ENCODE results near the gene JMJD7. TPM values are rescaled to one million over a fixed set of nuclear protein-coding genes. Genes with fewer than 3 reads are reported as not detected.

Gene JMJD7
- total and polyA plus RNA-seq, 2 donors (not counting 1 experiment from before 2014, with no cell fraction given): 33.4 to 43.9 TPM

DNA sequence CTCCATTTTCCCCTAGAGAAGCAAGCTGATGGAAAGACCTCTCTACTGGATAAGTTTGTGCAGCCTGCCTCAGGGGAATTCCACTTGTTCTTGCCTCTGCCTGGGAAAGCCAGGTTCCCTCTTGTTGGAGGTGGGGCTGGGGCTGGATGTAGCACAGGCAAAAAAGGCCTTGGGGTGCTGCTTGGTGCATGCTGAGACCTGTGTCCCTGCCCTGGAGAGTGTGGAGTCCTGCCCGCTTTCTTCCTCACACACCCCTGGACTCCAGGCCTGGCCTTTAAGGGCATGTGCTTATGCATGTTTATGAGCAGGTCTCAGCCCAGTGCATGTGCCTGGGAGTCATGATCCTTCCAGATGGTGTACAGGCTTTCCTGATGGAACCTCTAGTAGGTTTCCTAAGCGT, 23.5 kb upstream of the JMJD7 start:
- no peaks in the 10 kb centered on the region for H3K27me3 Mint-ChIP-seq
- WGBS (ENCODE audit: insufficient coverage): 100% methylated on average over 2 of the region's 2 CpGs
- Histone ChIP-seq H3K27me3 (replicated peaks in 1 of 4; ENCODE audit: control extremely low read depth in 1 of 4, control insufficient read depth in 3 of 4, insufficient read depth in 4 of 4, low read length in 3 of 4) (no peaks in the 10 kb centered on the region), H2AFZ (ENCODE audit: insufficient read depth, low read depth, low read length, poor library complexity, severe bottlenecking) (no peak overlapping the region), H3K4me2 (replicated peaks; ENCODE audit: low read depth, low read length, poor library complexity, severe bottlenecking) (no peak overlapping the region), H3K79me2 (ENCODE audit: control insufficient read depth, insufficient read depth, low read length) (no peaks in the 10 kb centered on the region), H3K9me3 (ENCODE audit: control extremely low read depth in 1 of 3, control insufficient read depth in 2 of 3, insufficient read depth in 1 of 3, low read length in 2 of 3) (no peaks in the 10 kb centered on the region), H3K27ac (ENCODE audit: low read length in 2 of 2) (no peak overlapping the region), H3K4me1 (ENCODE audit: control insufficient read depth in 2 of 2, insufficient read depth in 2 of 2, low read length in 2 of 2) (peaks cover 0 to 1% of the 10 kb centered on the region in 2 donors), H4K20me1 (ENCODE audit: control insufficient read depth, insufficient read depth, low read length, poor library complexity, severe bottlenecking) (no peaks in the 10 kb centered on the region), H3K4me3 (ENCODE audit: control extremely low read depth in 1 of 5, extremely low read depth in 1 of 5, insufficient read depth in 1 of 5, low read depth in 2 of 5, low read length in 4 of 5) (no peak overlapping the region), H3K36me3 (replicated peaks in 1 of 2; ENCODE audit: control extremely low read depth in 1 of 2, control insufficient read depth in 1 of 2, extremely low read depth in 1 of 2, insufficient read depth in 2 of 2, low read length in 1 of 2) (peaks cover 0 to 15% of the 10 kb centered on the region in 2 experiments), H3K9ac (ENCODE audit: low read length) (no peak overlapping the region)
- DNase-seq (no peak), ATAC-seq (ENCODE audit: low read depth) (no peak)
- H3K4me3 Mint-ChIP-seq: no peak overlapping the region
- no peaks in the 10 kb centered on the region for H3K9me3 Mint-ChIP-seq (ENCODE audit: insufficient read depth)
- H3K27ac Mint-ChIP-seq: no peak overlapping the region
- intact Hi-C loops (cut with micrococcal nuclease): no loop called here
- POLR2A ChIA-PET: no interaction called here
- TF ChIP-seq, protein P1, sequence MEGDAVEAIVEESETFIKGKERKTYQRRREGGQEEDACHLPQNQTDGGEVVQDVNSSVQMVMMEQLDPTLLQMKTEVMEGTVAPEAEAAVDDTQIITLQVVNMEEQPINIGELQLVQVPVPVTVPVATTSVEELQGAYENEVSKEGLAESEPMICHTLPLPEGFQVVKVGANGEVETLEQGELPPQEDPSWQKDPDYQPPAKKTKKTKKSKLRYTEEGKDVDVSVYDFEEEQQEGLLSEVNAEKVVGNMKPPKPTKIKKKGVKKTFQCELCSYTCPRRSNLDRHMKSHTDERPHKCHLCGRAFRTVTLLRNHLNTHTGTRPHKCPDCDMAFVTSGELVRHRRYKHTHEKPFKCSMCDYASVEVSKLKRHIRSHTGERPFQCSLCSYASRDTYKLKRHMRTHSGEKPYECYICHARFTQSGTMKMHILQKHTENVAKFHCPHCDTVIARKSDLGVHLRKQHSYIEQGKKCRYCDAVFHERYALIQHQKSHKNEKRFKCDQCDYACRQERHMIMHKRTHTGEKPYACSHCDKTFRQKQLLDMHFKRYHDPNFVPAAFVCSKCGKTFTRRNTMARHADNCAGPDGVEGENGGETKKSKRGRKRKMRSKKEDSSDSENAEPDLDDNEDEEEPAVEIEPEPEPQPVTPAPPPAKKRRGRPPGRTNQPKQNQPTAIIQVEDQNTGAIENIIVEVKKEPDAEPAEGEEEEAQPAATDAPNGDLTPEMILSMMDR (IDR thresholded peaks at IDR 0.05): no peak
- no peak for TF ChIP-seq EZH2 (IDR thresholded peaks at IDR 0.05; ENCODE audit: borderline replicate concordance, insufficient read depth, low read depth, low read length, poor library complexity, severe bottlenecking)
- CTCF ChIA-PET: interaction anchor here (1.7 to 15.7 kb wide), 2 partner anchors 29 to 201 kb away, joined by 3 to 716 read pairs; partner anchors contain the start of gene MAPKBP1
- H3K4me1 Mint-ChIP-seq: no peaks in the 10 kb centered on the region

DNA sequence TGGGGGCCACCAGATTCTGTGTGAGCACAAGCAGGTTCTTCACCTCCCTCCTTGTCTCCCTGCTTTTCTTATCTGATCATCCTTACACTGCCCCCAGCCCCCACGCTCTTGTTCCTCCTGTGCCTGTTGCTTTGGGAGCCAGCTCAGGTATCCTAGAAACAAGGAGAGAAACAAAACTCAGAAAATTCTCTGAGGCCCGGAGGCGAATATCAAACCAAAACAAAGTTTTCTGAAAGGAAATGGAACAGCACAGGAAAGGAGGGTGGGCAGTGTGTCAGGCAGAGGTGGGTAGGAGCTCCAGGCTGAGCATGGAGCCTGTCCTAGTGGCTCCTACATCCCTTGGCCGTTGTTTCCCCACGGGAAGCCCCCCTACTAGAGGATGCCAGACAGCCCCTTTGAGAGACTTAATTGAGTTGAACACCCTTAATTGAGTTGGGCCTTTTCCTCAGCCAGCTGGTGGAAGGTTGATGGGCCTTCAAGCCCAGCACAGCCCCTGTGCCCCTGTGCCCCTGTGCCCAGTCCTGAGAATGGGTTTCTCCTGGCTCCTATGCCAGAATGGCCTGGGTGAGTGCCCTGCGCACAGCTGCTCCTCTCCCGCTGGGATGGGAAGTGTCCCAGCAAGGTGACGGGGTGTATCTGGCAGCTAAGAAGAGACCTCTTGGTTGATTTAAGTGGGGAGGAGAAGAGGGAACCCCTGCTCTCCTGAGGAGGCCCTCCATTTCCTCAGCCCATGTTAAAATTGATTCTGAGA, 22.8 kb upstream of the JMJD7 start:
- Mint-ChIP-seq H3K4me1 (peaks cover 4% of the 10 kb centered on the region), H3K9me3 (ENCODE audit: insufficient read depth) (no peaks in the 10 kb centered on the region), H3K27ac (no peak overlapping the region), H3K27me3 (no peaks in the 10 kb centered on the region), H3K4me3 (no peak overlapping the region)
- Histone ChIP-seq H3K79me2 (ENCODE audit: control insufficient read depth, insufficient read depth, low read length) (no peaks in the 10 kb centered on the region), H3K9me3 (ENCODE audit: control extremely low read depth in 1 of 3, control insufficient read depth in 2 of 3, insufficient read depth in 1 of 3, low read length in 2 of 3) (no peaks in the 10 kb centered on the region), H3K27me3 (replicated peaks in 1 of 4; ENCODE audit: control extremely low read depth in 1 of 4, control insufficient read depth in 3 of 4, insufficient read depth in 4 of 4, low read length in 3 of 4) (no peaks in the 10 kb centered on the region), H3K4me3 (ENCODE audit: control extremely low read depth in 1 of 5, extremely low read depth in 1 of 5, insufficient read depth in 1 of 5, low read depth in 2 of 5, low read length in 4 of 5) (no peak overlapping the region), H4K20me1 (ENCODE audit: control insufficient read depth, insufficient read depth, low read length, poor library complexity, severe bottlenecking) (no peaks in the 10 kb centered on the region), H2AFZ (ENCODE audit: insufficient read depth, low read depth, low read length, poor library complexity, severe bottlenecking) (no peak overlapping the region), H3K9ac (ENCODE audit: low read length) (no peak overlapping the region), H3K4me2 (replicated peaks; ENCODE audit: low read depth, low read length, poor library complexity, severe bottlenecking) (no peak overlapping the region), H3K36me3 (replicated peaks in 1 of 2; ENCODE audit: control extremely low read depth in 1 of 2, control insufficient read depth in 1 of 2, extremely low read depth in 1 of 2, insufficient read depth in 2 of 2, low read length in 1 of 2) (peaks cover 0 to 10% of the 10 kb centered on the region in 2 experiments), H3K27ac (ENCODE audit: low read length in 2 of 2) (no peak overlapping the region), H3K4me1 (ENCODE audit: control insufficient read depth in 2 of 2, insufficient read depth in 2 of 2, low read length in 2 of 2) (peaks cover 5 to 8% of the 10 kb centered on the region in 2 donors)
- POLR2A ChIA-PET: no interaction called here
- ATAC-seq (ENCODE audit: low read depth): no peak
- DNase-seq: no peak
- CTCF ChIA-PET: interaction anchor here (1.7 to 15.7 kb wide), 2 partner anchors 29 to 202 kb away, joined by 3 to 716 read pairs; partner anchors contain the start of gene MAPKBP1
- intact Hi-C loops (cut with micrococcal nuclease): no loop called here
- WGBS (ENCODE audit: insufficient coverage): 80% methylated on average over 5 of the region's 8 CpGs
- TF ChIP-seq, protein P1 (IDR thresholded peaks at IDR 0.05): no peak
- no peak for TF ChIP-seq EZH2 (IDR thresholded peaks at IDR 0.05; ENCODE audit: borderline replicate concordance, insufficient read depth, low read depth, low read length, poor library complexity, severe bottlenecking)

Data from B cell (primary cell).